Erythroblast (primary cell): Measurements from ENCODE around the gene TDRD10.

Experiments
- GATA1 ChIP-seq: IDR thresholded peaks from 2 replicates; pipeline ENCODE4 v1.6.1; 2011; ENCODE audit warnings: low read depth, mild to moderate bottlenecking, control low read depth, low read length, moderate library complexity
- POLR2A ChIP-seq: IDR thresholded peaks from 2 replicates; pipeline ENCODE4 v1.6.1; 2011; ENCODE audit warnings: mild to moderate bottlenecking, low read length

DNA sequence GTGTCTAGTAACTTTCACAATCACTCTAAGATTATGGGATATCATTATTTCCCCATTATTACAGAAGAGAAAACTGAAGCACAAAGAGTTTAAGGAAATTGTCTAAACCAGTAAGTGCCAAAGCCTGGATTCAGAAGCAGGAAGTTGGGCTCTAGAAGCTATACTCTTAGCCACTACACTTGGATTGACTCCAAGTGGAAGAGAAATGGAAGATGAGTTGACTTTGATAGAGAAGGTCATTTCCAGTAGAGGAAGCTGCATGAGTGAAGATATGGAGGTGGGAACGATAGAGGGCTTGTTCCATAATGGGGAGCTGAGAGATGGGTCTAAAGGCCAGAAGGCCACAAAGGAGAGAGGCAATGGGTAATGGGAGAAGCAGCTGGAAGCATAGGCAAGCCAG lies 11.7 kb upstream of the TDRD10 start:
- TF ChIP-seq POLR2A: no peak
- TF ChIP-seq GATA1: no peak
